IMR-90 (cell line): ENCODE measurements around the gene SUSD6. TPM values are rescaled to one million over a fixed set of nuclear protein-coding genes. Genes with fewer than 3 reads are reported as not detected.

Experiments used
- ATAC-seq: fragments of 200-7000 bp; cut with Tn5 transposase; 2 replicates; pipeline ENCODE4 v1.9.1; 2020; ENCODE audit warnings: low read depth, mild to moderate bottlenecking, moderate library complexity
- BruUV-seq: library from RNA; stranded (reverse); fragments of 400-500 nt; replicated peaks from 2 replicates; lab custom pipeline; 2021; lab: Mats Ljungman, UMichigan
- CTCF ChIA-PET: fragments of 300-600 bp; formaldehyde crosslinking; extraction: SDS; loops from one replicate; lab custom pipeline; 2021; ENCODE audit warnings: antibody characterized with exemption; lab: Yijun Ruan, JAX
- POLR2A ChIA-PET: fragments of 300-600 bp; sonication (Branson Sonifier 250); formaldehyde crosslinking; loops from one replicate; lab custom pipeline; 2022; ENCODE audit warnings: antibody characterized with exemption; ENCODE audit not compliant: unreplicated experiment; lab: Charles Lee
- DNase-seq: peaks from one replicate; pipeline ENCODE4 v3.0.0; 2013
- H2AFZ ChIP-seq: replicated peaks from 2 replicates; pipeline ENCODE3; 2013; ENCODE audit warnings: low read length, mild to moderate bottlenecking; ENCODE audit not compliant: poor library complexity
- H2AK5ac ChIP-seq: 2 replicates; pipeline ENCODE4 v1.6.1; 2013; ENCODE audit warnings: low read depth, low read length, inconsistent platforms
- H2AK9ac ChIP-seq: replicated peaks from 2 replicates; pipeline ENCODE3; 2013; ENCODE audit warnings: mild to moderate bottlenecking, low read depth, low read length, moderate library complexity; ENCODE audit not compliant: poor library complexity
- H2BK120ac ChIP-seq: 2 replicates; pipeline ENCODE4 v1.6.1; 2013; ENCODE audit warnings: low read depth, low read length, inconsistent platforms
- H2BK15ac ChIP-seq: 3 replicates; pipeline ENCODE4 v1.6.1; 2013; ENCODE audit warnings: low read depth, low read length, inconsistent platforms
- H2BK20ac ChIP-seq: 2 replicates; pipeline ENCODE4 v1.6.1; 2013; ENCODE audit warnings: low read depth, mild to moderate bottlenecking, inconsistent platforms, low read length, moderate library complexity
- H2BK5ac ChIP-seq: 2 replicates; pipeline ENCODE4 v1.6.1; 2013; ENCODE audit warnings: mild to moderate bottlenecking, low read depth, low read length, inconsistent platforms; ENCODE audit not compliant: poor library complexity, severe bottlenecking
- H3K14ac ChIP-seq: replicated peaks from 2 replicates; pipeline ENCODE4 v1.6.1; 2013; ENCODE audit warnings: low read depth, low read length, inconsistent platforms
- H3K18ac ChIP-seq: 2 replicates; pipeline ENCODE4 v1.6.1; 2013; ENCODE audit warnings: low read depth, low read length, control low read depth
- H3K23ac ChIP-seq: 2 replicates; pipeline ENCODE4 v1.6.1; 2013; ENCODE audit warnings: low read depth, low read length, inconsistent platforms
- H3K27ac ChIP-seq: 2 replicates; pipeline ENCODE4 v1.5.1; 2013; ENCODE audit warnings: mild to moderate bottlenecking, control low read depth, low read length; ENCODE audit not compliant: insufficient read depth
- H3K27me3 ChIP-seq: 2 replicates; pipeline ENCODE4 v1.6.1; 2013; ENCODE audit warnings: low read length; ENCODE audit not compliant: control insufficient read depth, insufficient read depth
- H3K36me3 ChIP-seq: 2 replicates; pipeline ENCODE4 v1.6.1; 2013; ENCODE audit warnings: low read length, mixed read lengths; ENCODE audit not compliant: control insufficient read depth, insufficient read depth
- H3K4ac ChIP-seq: 2 replicates; pipeline ENCODE4 v1.6.1; 2013; ENCODE audit warnings: low read depth, low read length, inconsistent platforms
- H3K4me1 ChIP-seq: 2 replicates; pipeline ENCODE4 v1.6.1; 2013; ENCODE audit warnings: low read length, mixed read lengths; ENCODE audit not compliant: control insufficient read depth, insufficient read depth
- H3K4me2 ChIP-seq: 2 replicates; pipeline ENCODE4 v1.6.1; 2013; ENCODE audit warnings: low read depth, mild to moderate bottlenecking, control low read depth, low read length, moderate library complexity
- H3K4me3 ChIP-seq: 2 replicates; pipeline ENCODE4 v1.5.1; 2013; ENCODE audit warnings: low read depth, mild to moderate bottlenecking, control low read depth, low read length, moderate library complexity; ENCODE audit not compliant: insufficient read depth
- H3K56ac ChIP-seq: 2 replicates; pipeline ENCODE4 v1.6.1; 2013; ENCODE audit warnings: low read length, inconsistent platforms; ENCODE audit not compliant: insufficient read depth; ENCODE audit errors: extremely low read depth
- H3K79me1 ChIP-seq, 2 experiments: 2 replicates each; pipeline ENCODE4 v1.6.1; 2013; ENCODE audit warnings: low read length in 2 of 2, inconsistent platforms in 1 of 2, low read depth in 1 of 2
- H3K9ac ChIP-seq: 2 replicates; pipeline ENCODE4 v1.6.1; 2013; ENCODE audit warnings: low read depth, low read length, control low read depth
- H3K9me1 ChIP-seq: 2 replicates; pipeline ENCODE4 v1.6.1; 2013; ENCODE audit warnings: low read length, inconsistent platforms; ENCODE audit not compliant: insufficient read depth
- H3K9me3 ChIP-seq: 2 replicates; pipeline ENCODE4 v1.6.1; 2013; ENCODE audit warnings: low read length; ENCODE audit not compliant: control insufficient read depth, insufficient read depth
- H4K20me1 ChIP-seq: 2 replicates; pipeline ENCODE4 v1.6.1; 2013; ENCODE audit warnings: low read length, inconsistent platforms; ENCODE audit not compliant: insufficient read depth
- H4K5ac ChIP-seq: 2 replicates; pipeline ENCODE4 v1.6.1; 2013; ENCODE audit warnings: mild to moderate bottlenecking, low read depth, low read length, control low read depth
- H4K8ac ChIP-seq, 2 experiments: 2 replicates each; pipeline ENCODE4 v1.6.1; 2013; ENCODE audit warnings: low read depth in 2 of 2, low read length in 2 of 2, control low read depth in 1 of 2, inconsistent platforms in 1 of 2
- H4K91ac ChIP-seq: 2 replicates; pipeline ENCODE4 v1.6.1; 2013; ENCODE audit warnings: low read depth, low read length, inconsistent platforms; ENCODE audit not compliant: insufficient read depth
- BHLHE40 ChIP-seq: fragments of 150-350 bp; IDR thresholded peaks from 2 replicates; pipeline ENCODE4 v1.6.1; 2016; ENCODE audit warnings: mild to moderate bottlenecking, low read depth, low read length
- CEBPB ChIP-seq: IDR thresholded peaks from 2 replicates; pipeline ENCODE4 v1.6.1; 2012; ENCODE audit warnings: low read depth, low read length, improper control_type of control experiment
- CHD1 ChIP-seq: IDR thresholded peaks from 2 replicates; pipeline ENCODE4 v1.6.1; 2012; ENCODE audit warnings: low read depth, low read length, improper control_type of control experiment
- CTCF ChIP-seq: conservative IDR thresholded peaks from 2 replicates; pipeline ENCODE4 v1.5.1; 2012; ENCODE audit warnings: mild to moderate bottlenecking, low read depth, low read length, improper control_type of control experiment
- ELK1 ChIP-seq: fragments of 150-350 bp; IDR thresholded peaks from 2 replicates; pipeline ENCODE4 v1.6.1; 2016; ENCODE audit warnings: low read depth, mild to moderate bottlenecking, low read length, moderate library complexity, borderline replicate concordance
- FOS ChIP-seq: fragments of 150-350 bp; IDR thresholded peaks from 2 replicates; pipeline ENCODE4 v1.6.1; 2016; ENCODE audit warnings: low read depth, low read length
- MAZ ChIP-seq: IDR thresholded peaks from 2 replicates; pipeline ENCODE4 v1.6.1; 2012; ENCODE audit warnings: low read depth, mild to moderate bottlenecking, low read length, improper control_type of control experiment, moderate library complexity, borderline replicate concordance
- MXI1 ChIP-seq: IDR thresholded peaks from 2 replicates; pipeline ENCODE4 v1.6.1; 2012; ENCODE audit warnings: low read depth, mild to moderate bottlenecking, low read length, moderate library complexity, borderline replicate concordance
- NFE2L2 ChIP-seq: fragments of 150-350 bp; IDR thresholded peaks from 2 replicates; pipeline ENCODE4 v1.6.1; 2016; ENCODE audit warnings: low read depth, mild to moderate bottlenecking, low read length
- POLR2A ChIP-seq: IDR thresholded peaks from 2 replicates; pipeline ENCODE4 v1.6.1; 2012; ENCODE audit warnings: mild to moderate bottlenecking, low read depth, low read length
- RAD21 ChIP-seq: IDR thresholded peaks from 2 replicates; pipeline ENCODE4 v1.6.1; 2012; ENCODE audit warnings: low read length, improper control_type of control experiment
- RCOR1 ChIP-seq: IDR thresholded peaks from 2 replicates; pipeline ENCODE4 v1.6.1; 2012; ENCODE audit warnings: mild to moderate bottlenecking, low read length, improper control_type of control experiment; ENCODE audit not compliant: insufficient replicate concordance
- RFX5 ChIP-seq: IDR thresholded peaks from 2 replicates; pipeline ENCODE4 v1.8.0; 2012; ENCODE audit warnings: low read depth, mild to moderate bottlenecking, low read length, moderate library complexity
- SMC3 ChIP-seq: fragments of 150-350 bp; IDR thresholded peaks from 2 replicates; pipeline ENCODE4 v1.6.1; 2016; ENCODE audit warnings: low read depth, mild to moderate bottlenecking, antibody characterized with exemption, low read length, moderate library complexity
- USF2 ChIP-seq: fragments of 150-350 bp; IDR thresholded peaks from 2 replicates; pipeline ENCODE4 v1.6.1; 2017; ENCODE audit warnings: mild to moderate bottlenecking, antibody characterized with exemption, low read length, low read depth
- WGBS, 2 experiments: methylation state at CpG; one replicate each; pipeline versions ENCODE4 v1.1.5 to v1.1.7; 2013; ENCODE audit warnings: missing lambda C conversion rate in 2 of 2; ENCODE audit not compliant: insufficient read length in 1 of 2; ENCODE audit errors: extremely low coverage in 2 of 2; 5-methylcytosine and 5-hydroxymethylcytosine counted together
- dilution Hi-C: fragments of 300-500 bp; cut with HindIII; formaldehyde crosslinking; loops from one replicate; pipeline ENCODE4 v1.14.3; 2018; ENCODE audit warnings: low sequenced_read_pairs; ENCODE audit not compliant: unreplicated experiment
- in situ Hi-C: fragments of 300-500 bp; cut with MboI; formaldehyde crosslinking; loops from 3 replicates; pipeline ENCODE4 v1.14.3; 2019; ENCODE audit warnings: low sequenced_read_pairs, inconsistent platforms, mixed read lengths
- intact Hi-C: fragments of 100-400 bp; cut with micrococcal nuclease; formaldehyde crosslinking; loops from 2 replicates; pipeline ENCODE4 v1.10.0; 2022
- polyA plus RNA-seq, 3 experiments: library from polyadenylated mRNA; depleted of rRNA; stranded (reverse); fragments of >200 nt; gene quantifications; 2 replicates each; pipeline ENCODE4 v1.2.3, GENCODE V29; 2012; ENCODE audit warnings: low replicate concordance in 1 of 3
- total RNA-seq: library from RNA; depleted of rRNA; stranded (reverse); fragments of >200 nt; gene quantifications from 2 replicates; pipeline ENCODE4 v1.2.3, GENCODE V29; 2012

Gene SUSD6
- total and polyA plus RNA-seq, 2 of the 4 experiments (the other 2 are of a cell fraction) = 2.3 to 10.1 TPM

DNA sequence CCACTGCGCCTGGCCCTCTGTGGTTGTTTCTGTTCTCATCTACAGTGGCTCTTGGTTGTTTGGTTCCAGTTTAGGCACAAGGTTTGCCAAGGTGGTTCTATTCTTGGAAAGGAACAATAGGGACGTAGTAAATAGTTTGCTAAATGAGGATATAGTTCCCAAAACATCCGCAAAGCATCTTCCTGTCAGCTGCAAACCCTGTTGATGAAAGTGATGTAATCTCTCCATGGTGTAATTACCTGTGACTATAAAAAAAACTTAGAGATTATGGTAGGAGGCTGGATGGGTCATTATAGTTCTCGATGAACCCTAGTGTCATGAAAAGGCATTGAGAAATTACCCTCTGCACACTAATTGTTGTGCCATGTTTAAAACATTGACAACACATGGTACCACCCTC, 52.9 kb downstream of the SUSD6 start:
- peaks cover 47 to 82% of the 10 kb centered on the region in 2 experiments for H3K79me1 ChIP-seq
- no peak overlapping the region for H4K8ac ChIP-seq
- H2AK5ac ChIP-seq = no peak overlapping the region
- CTCF ChIA-PET = no interaction called here
- H2BK20ac ChIP-seq = 0 out of 2 replicates have a peak overlapping the region, but pooled peaks have one; percentile 45
- TF ChIP-seq CEBPB = no peak
- TF ChIP-seq ELK1 = no peak
- no peak for TF ChIP-seq RCOR1
- TF ChIP-seq RAD21 = no peak
- no peak for TF ChIP-seq MXI1
- TF ChIP-seq MAZ = no peak
- no peak for TF ChIP-seq CTCF
- no peak for TF ChIP-seq USF2
- no peak for TF ChIP-seq RFX5
- no peak for TF ChIP-seq NFE2L2
- no peak for TF ChIP-seq SMC3
- no peak for TF ChIP-seq CHD1
- TF ChIP-seq BHLHE40 = no peak
- no peak for TF ChIP-seq FOS
- no peak for TF ChIP-seq POLR2A
- H2BK120ac ChIP-seq = 0 out of 2 replicates have a peak overlapping the region, but pooled peaks have one; percentile 65
- intact Hi-C loops = no loop called here
- BruUV-seq = no TSS peak
- H3K4me1 ChIP-seq = peaks cover 37% of the 10 kb centered on the region
- in situ Hi-C loops = no loop called here
- H3K4me2 ChIP-seq = no peak overlapping the region
- H3K23ac ChIP-seq = no peak overlapping the region
- ATAC-seq (no peak), DNase-seq (no peak)
- H2AFZ ChIP-seq = no peak overlapping the region
- H3K4me3 ChIP-seq = no peak overlapping the region
- H3K27me3 ChIP-seq = no peaks in the 10 kb centered on the region
- H4K5ac ChIP-seq = no peak overlapping the region
- peaks cover 11% of the 10 kb centered on the region for H3K36me3 ChIP-seq
- peaks cover 20% of the 10 kb centered on the region for H4K20me1 ChIP-seq
- no peaks in the 10 kb centered on the region for H3K9me3 ChIP-seq
- no peak overlapping the region; the same call in 1 of the 2 replicates for H4K91ac ChIP-seq
- H3K9ac ChIP-seq = no peak overlapping the region
- H2AK9ac ChIP-seq = no peak overlapping the region
- WGBS, 2 experiments = no CpG with 5 or more reads among the region's 4 CpGs
- H3K9me1 ChIP-seq = peaks cover 46% of the 10 kb centered on the region
- no peak overlapping the region for H3K14ac ChIP-seq
- H2BK5ac ChIP-seq = no peak overlapping the region
- H2BK15ac ChIP-seq = no peak overlapping the region
- dilution Hi-C loops = no loop called here
- H3K56ac ChIP-seq = no peak overlapping the region
- POLR2A ChIA-PET = no interaction called here
- no peak overlapping the region for H3K18ac ChIP-seq
- H3K4ac ChIP-seq = 0 out of 2 replicates have a peak overlapping the region, but pooled peaks have one; percentile 69
- H3K27ac ChIP-seq = no peak overlapping the region
